Neural progenitor cell (in vitro differentiated cells): ENCODE results near the gene GINS3. TPM values are rescaled to one million over a fixed set of nuclear protein-coding genes. Genes with fewer than 3 reads are reported as not detected.

ENCODE experiments used
- DNase-seq: peaks from one replicate; pipeline ENCODE4 v3.0.0-alpha.2; 2016; ENCODE audit warnings: low spot score
- H2AFZ ChIP-seq: fragments of 200-600 bp; sonication (generic); replicated peaks from 2 replicates; pipeline ENCODE4 v1.6.1; 2016; ENCODE audit warnings: antibody characterized with exemption
- H3F3A ChIP-seq: fragments of 200-600 bp; sonication (generic); 2 replicates; pipeline ENCODE4 v1.6.1; 2016; ENCODE audit warnings: antibody characterized with exemption, low read depth
- H3K27ac ChIP-seq: fragments of 200-600 bp; sonication (generic); 2 replicates; pipeline ENCODE4 v1.5.1; 2016; ENCODE audit warnings: mild to moderate bottlenecking
- H3K27me3 ChIP-seq: fragments of 200-600 bp; sonication (generic); 2 replicates; pipeline ENCODE4 v1.6.1; 2016; ENCODE audit warnings: mild to moderate bottlenecking, moderate library complexity
- H3K36me3 ChIP-seq: fragments of 200-600 bp; sonication (generic); 2 replicates; pipeline ENCODE4 v1.5.1; 2016
- H3K4me1 ChIP-seq: fragments of 200-600 bp; sonication (generic); 2 replicates; pipeline ENCODE4 v1.6.1; 2016; ENCODE audit warnings: mixed run types
- H3K4me2 ChIP-seq: fragments of 200-600 bp; sonication (generic); 2 replicates; pipeline ENCODE4 v1.6.1; 2016
- H3K4me3 ChIP-seq: fragments of 200-600 bp; sonication (generic); 2 replicates; pipeline ENCODE4 v1.5.1; 2016
- H3K79me2 ChIP-seq: fragments of 200-600 bp; sonication (generic); 2 replicates; pipeline ENCODE4 v1.6.1; 2016; ENCODE audit warnings: low read depth
- H3K9ac ChIP-seq: fragments of 200-600 bp; sonication (generic); 2 replicates; pipeline ENCODE4 v1.6.1; 2016
- H3K9me3 ChIP-seq: fragments of 200-600 bp; sonication (generic); 2 replicates; pipeline ENCODE4 v1.5.1; 2016; ENCODE audit warnings: low read depth
- H4K20me1 ChIP-seq: fragments of 200-600 bp; sonication (generic); 2 replicates; pipeline ENCODE4 v1.6.1; 2016; ENCODE audit warnings: low read depth
- H3K27ac Mint-ChIP-seq: 3 replicates; pipeline ENCODE4 v1.8.0; 2021; ENCODE audit warnings: mixed read lengths
- H3K27me3 Mint-ChIP-seq: 2 replicates; pipeline ENCODE4 v1.8.0; 2022; ENCODE audit warnings: low read depth, mild to moderate bottlenecking, inconsistent platforms, moderate library complexity, mixed read lengths; ENCODE audit not compliant: insufficient read depth
- H3K36me3 Mint-ChIP-seq: 3 replicates; pipeline ENCODE4 v1.8.0; 2021; ENCODE audit warnings: mixed read lengths
- H3K4me1 Mint-ChIP-seq: 3 replicates; pipeline ENCODE4 v1.8.0; 2021; ENCODE audit warnings: mixed read lengths
- H3K4me3 Mint-ChIP-seq: 3 replicates; pipeline ENCODE4 v1.8.0; 2021; ENCODE audit warnings: mild to moderate bottlenecking, moderate library complexity, mixed read lengths
- H3K9me3 Mint-ChIP-seq: 3 replicates; pipeline ENCODE4 v1.8.0; 2020; ENCODE audit warnings: mixed read lengths
- CTCF ChIP-seq: fragments of 200-600 bp; sonication (generic); IDR thresholded peaks from 2 replicates; pipeline ENCODE4 v1.5.1; 2017; ENCODE audit warnings: antibody characterized with exemption, mild to moderate bottlenecking
- EZH2 ChIP-seq: fragments of 200-600 bp; sonication (generic); IDR thresholded peaks from 2 replicates; pipeline ENCODE4 v1.6.1; 2017; ENCODE audit warnings: antibody characterized with exemption, mild to moderate bottlenecking, moderate library complexity
- EZH2phosphoT487 ChIP-seq: fragments of 200-600 bp; sonication (generic); IDR thresholded peaks from 2 replicates; pipeline ENCODE4 v1.6.1; 2017; ENCODE audit warnings: antibody characterized with exemption
- total RNA-seq: library from RNA; depleted of rRNA; stranded (reverse); fragments of >200 nt; gene quantifications from 2 replicates; pipeline ENCODE4 v1.2.3, GENCODE V29; 2015; ENCODE audit warnings: low replicate concordance

GINS3 gene
- total RNA-seq, 1 donor from 2014 or later: 13.4 TPM

- Histone ChIP-seq H3K4me1 (no peaks in the 10 kb centered on the region), H3K9me3 (no peaks in the 10 kb centered on the region), H3K36me3 (no peaks in the 10 kb centered on the region), H2AFZ (no peak overlapping the region), H3F3A (no peaks in the 10 kb centered on the region), H3K9ac (no peak overlapping the region), H3K4me2 (no peak overlapping the region), H3K27me3 (no peaks in the 10 kb centered on the region), H3K79me2 (no peaks in the 10 kb centered on the region), H3K27ac (no peak overlapping the region), H3K4me3 (no peak overlapping the region), H4K20me1 (no peaks in the 10 kb centered on the region)
- Mint-ChIP-seq H3K4me3 (no peak overlapping the region), H3K27me3 (peaks cover 4% of the 10 kb centered on the region), H3K4me1 (peaks cover 2% of the 10 kb centered on the region), H3K36me3 (no peaks in the 10 kb centered on the region), H3K9me3 (no peaks in the 10 kb centered on the region), H3K27ac (no peak overlapping the region)
- no peak for DNase-seq
- TF ChIP-seq EZH2 (no peak), EZH2phosphoT487 (no peak), CTCF (no peak)
Measured at GRCh38 chr16:58346831-58347371, 45.4 kb upstream of the GINS3 start.

DNA sequence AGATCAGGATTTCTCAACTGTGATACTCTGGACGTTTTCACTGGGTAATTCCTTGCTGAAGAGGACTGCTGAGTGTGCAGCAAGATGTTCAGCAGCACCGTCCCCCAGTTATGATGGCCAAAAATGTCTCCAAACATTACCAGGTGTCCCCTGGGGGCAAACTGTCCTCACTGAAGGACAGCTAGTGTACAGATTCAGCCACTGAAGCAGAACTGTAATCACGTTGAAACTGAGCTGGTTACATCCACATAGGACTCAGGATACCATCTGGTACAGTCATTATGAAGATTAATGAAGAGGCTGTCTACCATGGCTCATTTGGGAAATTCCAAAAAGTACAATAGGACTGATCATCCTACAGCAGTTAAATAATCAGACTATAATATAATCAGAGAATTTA lies 43.3 kb upstream of the GINS3 start:
- no peak overlapping the region for H3K27ac ChIP-seq
- no peak for TF ChIP-seq CTCF
- no peak for TF ChIP-seq EZH2
- no peak for TF ChIP-seq EZH2phosphoT487
- H3F3A ChIP-seq: no peaks in the 10 kb centered on the region
- no peaks in the 10 kb centered on the region for H4K20me1 ChIP-seq
- H3K9ac ChIP-seq: no peak overlapping the region
- no peak overlapping the region for H3K4me2 ChIP-seq
- no peaks in the 10 kb centered on the region for H3K9me3 Mint-ChIP-seq
- H3K4me1 Mint-ChIP-seq: peaks cover 2% of the 10 kb centered on the region
- DNase-seq: no peak
- H3K4me1 ChIP-seq: no peaks in the 10 kb centered on the region
- H2AFZ ChIP-seq: no peak overlapping the region
- H3K36me3 ChIP-seq: no peaks in the 10 kb centered on the region
- no peak overlapping the region for H3K27ac Mint-ChIP-seq
- peaks cover 3% of the 10 kb centered on the region for H3K27me3 Mint-ChIP-seq
- no peaks in the 10 kb centered on the region for H3K27me3 ChIP-seq
- no peaks in the 10 kb centered on the region for H3K36me3 Mint-ChIP-seq
- no peak overlapping the region for H3K4me3 ChIP-seq
- no peaks in the 10 kb centered on the region for H3K9me3 ChIP-seq
- H3K79me2 ChIP-seq: no peaks in the 10 kb centered on the region
- H3K4me3 Mint-ChIP-seq: no peak overlapping the region

- Histone ChIP-seq H3K79me2 (no peaks in the 10 kb centered on the region), H4K20me1 (no peaks in the 10 kb centered on the region), H3K4me3 (no peak overlapping the region), H3K9me3 (no peaks in the 10 kb centered on the region), H3K27me3 (no peaks in the 10 kb centered on the region), H3F3A (no peaks in the 10 kb centered on the region), H3K4me1 (no peaks in the 10 kb centered on the region), H2AFZ (no peak overlapping the region), H3K36me3 (no peaks in the 10 kb centered on the region), H3K9ac (no peak overlapping the region), H3K27ac (no peak overlapping the region), H3K4me2 (no peak overlapping the region)
- DNase-seq: no peak
- Mint-ChIP-seq H3K4me1 (no peaks in the 10 kb centered on the region), H3K9me3 (peaks cover 5% of the 10 kb centered on the region), H3K36me3 (no peaks in the 10 kb centered on the region), H3K4me3 (no peak overlapping the region), H3K27me3 (no peaks in the 10 kb centered on the region), H3K27ac (no peak overlapping the region)
- TF ChIP-seq CTCF (no peak), EZH2phosphoT487 (no peak), EZH2 (no peak)
Measured at GRCh38 chr16:58352690-58353089, 39.6 kb upstream of the GINS3 start.
